H9 (cell line): Measurements from ENCODE around the gene ARID4A. TPM values are rescaled to one million over a fixed set of nuclear protein-coding genes. Genes with fewer than 3 reads are reported as not detected.

Experiments
- DNase-seq: peaks from one replicate; pipeline ENCODE4 v3.0.0-alpha.2; 2017
- H2AFZ ChIP-seq: one replicate; pipeline ENCODE4 v1.6.1; 2013; ENCODE audit warnings: mild to moderate bottlenecking, low read length, control low read depth, moderate library complexity
- H2AK5ac ChIP-seq: 2 replicates; pipeline ENCODE4 v1.6.1; 2013; ENCODE audit warnings: low read length, control low read depth, mixed read lengths; ENCODE audit not compliant: insufficient read length
- H2BK120ac ChIP-seq: one replicate; pipeline ENCODE4 v1.6.1; 2013; ENCODE audit warnings: low read depth, mild to moderate bottlenecking, low read length, control low read depth, inconsistent platforms; ENCODE audit not compliant: poor library complexity, severe bottlenecking
- H2BK12ac ChIP-seq: 2 replicates; pipeline ENCODE4 v1.6.1; 2013; ENCODE audit warnings: low read length, control low read depth, mixed read lengths, low read depth; ENCODE audit not compliant: insufficient read length
- H2BK15ac ChIP-seq: 2 replicates; pipeline ENCODE4 v1.6.1; 2013; ENCODE audit warnings: low read depth, low read length, control low read depth
- H2BK20ac ChIP-seq: one replicate; pipeline ENCODE4 v1.6.1; 2013; ENCODE audit warnings: low read depth, mild to moderate bottlenecking, low read length, control low read depth, inconsistent platforms; ENCODE audit not compliant: poor library complexity, severe bottlenecking
- H2BK5ac ChIP-seq: 2 replicates; pipeline ENCODE4 v1.6.1; 2013; ENCODE audit warnings: low read length, control low read depth, mixed read lengths; ENCODE audit not compliant: insufficient read length
- H3K14ac ChIP-seq: 2 replicates; pipeline ENCODE4 v1.6.1; 2013; ENCODE audit warnings: low read length, control low read depth; ENCODE audit not compliant: insufficient read depth
- H3K18ac ChIP-seq: 2 replicates; pipeline ENCODE4 v1.6.1; 2013; ENCODE audit warnings: low read depth, mild to moderate bottlenecking, mixed read lengths, low read length, control low read depth; ENCODE audit not compliant: insufficient read length
- H3K23ac ChIP-seq: 2 replicates; pipeline ENCODE4 v1.6.1; 2013; ENCODE audit warnings: low read length, control low read depth, mixed read lengths, low read depth; ENCODE audit not compliant: insufficient read length
- H3K23me2 ChIP-seq: 2 replicates; pipeline ENCODE4 v1.6.1; 2013; ENCODE audit warnings: low read depth, mild to moderate bottlenecking, mixed read lengths, low read length, control low read depth; ENCODE audit not compliant: insufficient read length, poor library complexity, severe bottlenecking
- H3K27ac ChIP-seq: 2 replicates; pipeline ENCODE4 v1.5.1; 2013; ENCODE audit warnings: low read length, control low read depth, mixed read lengths, low read depth; ENCODE audit not compliant: insufficient read length
- H3K27me3 ChIP-seq: 2 replicates; pipeline ENCODE4 v1.6.1; 2013; ENCODE audit warnings: low read length, control low read depth, inconsistent platforms; ENCODE audit not compliant: insufficient read depth
- H3K4ac ChIP-seq: 2 replicates; pipeline ENCODE4 v1.6.1; 2013; ENCODE audit warnings: low read depth, mild to moderate bottlenecking, control low read depth, inconsistent platforms, low read length, moderate library complexity
- H3K4me1 ChIP-seq: 2 replicates; pipeline ENCODE4 v1.6.1; 2013; ENCODE audit warnings: low read length, control low read depth, inconsistent platforms; ENCODE audit not compliant: insufficient read depth
- H3K4me2 ChIP-seq: 2 replicates; pipeline ENCODE4 v1.6.1; 2013; ENCODE audit warnings: low read length, control low read depth, mixed read lengths; ENCODE audit not compliant: insufficient read length, insufficient read depth
- H3K56ac ChIP-seq: 2 replicates; pipeline ENCODE4 v1.6.1; 2013; ENCODE audit warnings: low read depth, mild to moderate bottlenecking, mixed read lengths, low read length, control low read depth; ENCODE audit not compliant: insufficient read length
- H3K79me1 ChIP-seq: 2 replicates; pipeline ENCODE4 v1.6.1; 2013; ENCODE audit warnings: low read depth, mild to moderate bottlenecking, moderate library complexity, low read length, control low read depth, inconsistent platforms; ENCODE audit not compliant: insufficient read depth, poor library complexity, severe bottlenecking
- H3K79me2 ChIP-seq: 2 replicates; pipeline ENCODE4 v1.6.1; 2013; ENCODE audit warnings: low read length, control low read depth, inconsistent platforms; ENCODE audit not compliant: insufficient read depth
- H3K9ac ChIP-seq: 2 replicates; pipeline ENCODE4 v1.6.1; 2013; ENCODE audit warnings: low read length, control low read depth, mixed read lengths; ENCODE audit not compliant: insufficient read length; ENCODE audit errors: extremely low read depth
- H3K9me3 ChIP-seq: one replicate; pipeline ENCODE4 v1.6.1; 2013; ENCODE audit warnings: low read depth, low read length, inconsistent platforms; ENCODE audit not compliant: control insufficient read depth
- H3T11ph ChIP-seq: one replicate; pipeline ENCODE4 v1.6.1; 2013; ENCODE audit warnings: mild to moderate bottlenecking, low read length, control low read depth, inconsistent platforms
- H4K20me1 ChIP-seq: one replicate; pipeline ENCODE4 v1.6.1; 2013; ENCODE audit not compliant: control insufficient read depth, insufficient read length, insufficient read depth
- H4K5ac ChIP-seq: 2 replicates; pipeline ENCODE4 v1.6.1; 2013; ENCODE audit warnings: low read depth, mild to moderate bottlenecking, mixed read lengths, low read length, control low read depth; ENCODE audit not compliant: insufficient read length
- H4K8ac ChIP-seq: replicated peaks from 2 replicates; pipeline ENCODE4 v1.6.1; 2013; ENCODE audit warnings: low read length, control low read depth, mixed read lengths, low read depth; ENCODE audit not compliant: insufficient read length
- H4K91ac ChIP-seq: 2 replicates; pipeline ENCODE4 v1.6.1; 2013; ENCODE audit warnings: low read depth, mild to moderate bottlenecking, moderate library complexity, mixed read lengths, low read length, control low read depth; ENCODE audit not compliant: insufficient read length
- H3K27ac Mint-ChIP-seq, 3 experiments: 2 replicates in 2 of 3; 3 replicates in 1 of 3; pipeline ENCODE4 v1.8.0; 2020 to 2021; ENCODE audit warnings: mixed read lengths in 3 of 3, mild to moderate bottlenecking in 1 of 3, moderate library complexity in 1 of 3
- H3K27me3 Mint-ChIP-seq: 2 replicates; pipeline ENCODE4 v1.8.0; 2021; ENCODE audit warnings: low read depth, mild to moderate bottlenecking, moderate library complexity, mixed read lengths
- H3K36me3 Mint-ChIP-seq, 3 experiments: 2 replicates in 2 of 3; 3 replicates in 1 of 3; pipeline ENCODE4 v1.8.0; 2020 to 2021; ENCODE audit warnings: low read depth in 3 of 3, mixed read lengths in 3 of 3; ENCODE audit not compliant: insufficient read depth in 1 of 3
- H3K4me1 Mint-ChIP-seq, 2 experiments: 2 replicates each; pipeline ENCODE4 v1.8.0; 2020; ENCODE audit warnings: mixed read lengths in 2 of 2
- H3K4me3 Mint-ChIP-seq, 2 experiments: 2 replicates in 1 of 2; 3 replicates in 1 of 2; pipeline ENCODE4 v1.8.0; 2020 to 2021; ENCODE audit warnings: mild to moderate bottlenecking in 2 of 2, mixed read lengths in 2 of 2, moderate library complexity in 1 of 2
- H3K9me3 Mint-ChIP-seq, 2 experiments: 2 replicates in 1 of 2; 3 replicates in 1 of 2; pipeline ENCODE4 v1.8.0; 2020; ENCODE audit warnings: mild to moderate bottlenecking in 2 of 2, mixed read lengths in 2 of 2, moderate library complexity in 1 of 2
- WGBS: extraction: QIAGEN DNeasy Blood & Tissue Kit; methylation state at CpG from one replicate; pipeline ENCODE4 v1.1.7; 2013; ENCODE audit warnings: missing lambda C conversion rate, low lambda C conversion rate, mixed read lengths; ENCODE audit not compliant: insufficient read length; ENCODE audit errors: extremely low coverage; 5-methylcytosine and 5-hydroxymethylcytosine counted together
- total RNA-seq: library from RNA; stranded (reverse); gene quantifications from 2 replicates; pipeline ENCODE4 v1.2.1, GENCODE V29; 2021
- TF ChIP-seq, protein P1 (sequence below): fragments of 200-600 bp; sonication (generic); conservative IDR thresholded peaks from 3 replicates; pipeline ENCODE4 v1.8.0; 2021; ENCODE audit warnings: antibody characterized with exemption, mild to moderate bottlenecking

Gene ARID4A
- total RNA-seq, 1 experiment from 2014 or later, result 13.2 TPM

DNA sequence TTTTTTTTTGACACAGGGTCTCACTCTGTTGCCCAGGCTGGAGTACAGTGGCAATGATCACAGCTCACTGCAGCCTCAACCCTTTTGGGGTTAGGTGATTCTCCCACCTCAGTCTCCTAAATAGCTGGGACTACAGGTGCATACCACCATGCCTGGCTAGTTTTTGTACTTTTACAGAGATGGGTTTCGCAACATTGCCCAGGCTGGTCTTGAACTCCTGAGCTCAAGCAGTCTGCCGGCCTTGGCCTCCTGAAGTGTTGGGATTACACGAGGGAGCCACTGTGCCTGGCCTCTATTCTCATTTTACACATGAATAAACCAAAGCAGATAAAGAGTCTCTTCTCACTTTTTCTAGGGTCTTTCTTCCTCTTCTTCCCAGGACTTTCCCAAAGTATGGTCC is 100.5 kb downstream of the ARID4A start:
- no peak overlapping the region for H2BK12ac ChIP-seq
- no peak overlapping the region for H2BK120ac ChIP-seq
- H2BK15ac ChIP-seq, result no peak overlapping the region
- no peaks in the 10 kb centered on the region for H3K79me1 ChIP-seq
- H4K8ac ChIP-seq, result no peak overlapping the region
- Mint-ChIP-seq H3K27me3 (peaks cover 34% of the 10 kb centered on the region), H3K36me3 (no peaks in the 10 kb centered on the region), H3K4me1 (peaks cover 31 to 36% of the 10 kb centered on the region in 2 experiments), H3K27ac (no peak overlapping the region), H3K4me3 (no peak overlapping the region), H3K9me3 (no peaks in the 10 kb centered on the region)
- DNase-seq, result no peak
- H3K4ac ChIP-seq, result no peak overlapping the region
- no peak overlapping the region for H2AK5ac ChIP-seq
- no peak overlapping the region for H2AFZ ChIP-seq
- no peaks in the 10 kb centered on the region for H3K79me2 ChIP-seq
- H3K18ac ChIP-seq, result no peak overlapping the region
- TF ChIP-seq, protein P1, sequence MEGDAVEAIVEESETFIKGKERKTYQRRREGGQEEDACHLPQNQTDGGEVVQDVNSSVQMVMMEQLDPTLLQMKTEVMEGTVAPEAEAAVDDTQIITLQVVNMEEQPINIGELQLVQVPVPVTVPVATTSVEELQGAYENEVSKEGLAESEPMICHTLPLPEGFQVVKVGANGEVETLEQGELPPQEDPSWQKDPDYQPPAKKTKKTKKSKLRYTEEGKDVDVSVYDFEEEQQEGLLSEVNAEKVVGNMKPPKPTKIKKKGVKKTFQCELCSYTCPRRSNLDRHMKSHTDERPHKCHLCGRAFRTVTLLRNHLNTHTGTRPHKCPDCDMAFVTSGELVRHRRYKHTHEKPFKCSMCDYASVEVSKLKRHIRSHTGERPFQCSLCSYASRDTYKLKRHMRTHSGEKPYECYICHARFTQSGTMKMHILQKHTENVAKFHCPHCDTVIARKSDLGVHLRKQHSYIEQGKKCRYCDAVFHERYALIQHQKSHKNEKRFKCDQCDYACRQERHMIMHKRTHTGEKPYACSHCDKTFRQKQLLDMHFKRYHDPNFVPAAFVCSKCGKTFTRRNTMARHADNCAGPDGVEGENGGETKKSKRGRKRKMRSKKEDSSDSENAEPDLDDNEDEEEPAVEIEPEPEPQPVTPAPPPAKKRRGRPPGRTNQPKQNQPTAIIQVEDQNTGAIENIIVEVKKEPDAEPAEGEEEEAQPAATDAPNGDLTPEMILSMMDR, result no peak
- no peaks in the 10 kb centered on the region for H3K9me3 ChIP-seq
- no peak overlapping the region for H3K23ac ChIP-seq
- peaks cover 2% of the 10 kb centered on the region; the same call in 1 of the 2 replicates for H3K4me1 ChIP-seq
- no CpG with 5 or more reads among the region's 3 CpGs for whole genome bisulfite sequencing
- H3K14ac ChIP-seq, result no peak overlapping the region
- H3K56ac ChIP-seq, result no peak overlapping the region
- no peak overlapping the region for H3K4me2 ChIP-seq
- H4K5ac ChIP-seq, result no peak overlapping the region
- peaks cover 3% of the 10 kb centered on the region for H3K23me2 ChIP-seq
- H2BK5ac ChIP-seq, result no peak overlapping the region
- peaks cover 2% of the 10 kb centered on the region; the same call in 1 of the 2 replicates for H3K27me3 ChIP-seq
- H4K91ac ChIP-seq, result no peak overlapping the region
- H4K20me1 ChIP-seq, result no peaks in the 10 kb centered on the region
- H2BK20ac ChIP-seq, result no peak overlapping the region
- no peak overlapping the region for H3K27ac ChIP-seq
- H3T11ph ChIP-seq, result no peak overlapping the region
- no peak overlapping the region for H3K9ac ChIP-seq
